H1 (cell line): ENCODE data around the gene WDR90. TPM values are rescaled to one million over a fixed set of nuclear protein-coding genes. Genes with fewer than 3 reads are reported as not detected.

Experiments used
- CTCF ChIA-PET: fragments of 300-600 bp; sonication (Branson Sonifier 250); formaldehyde crosslinking; loops from one replicate; lab custom pipeline; 2021; ENCODE audit not compliant: partially characterized antibody; lab: Charles Lee
- POLR2A ChIA-PET: fragments of 300-600 bp; sonication (Branson Sonifier 250); formaldehyde crosslinking; loops from one replicate; lab custom pipeline; 2021; ENCODE audit warnings: inconsistent platforms; ENCODE audit not compliant: partially characterized antibody; lab: Charles Lee
- DNase-seq, 2 experiments: peaks; one replicate each; pipeline versions ENCODE4 v3.0.0 to v3.0.0-alpha.2; 2010 to 2022; ENCODE audit warnings: low spot score in 2 of 2, low read depth in 1 of 2, mixed read lengths in 1 of 2
- FAIRE-seq: peaks from 2 replicates; lab custom pipeline; 2011; peaks lifted over from hg19 to GRCh38; lab: Jason Lieb, UNC
- H2AFZ ChIP-seq: 2 replicates; pipeline ENCODE4 v1.8.1; 2012; ENCODE audit warnings: low read length, inconsistent platforms
- H2AK5ac ChIP-seq: 2 replicates; pipeline ENCODE4 v1.6.1; 2013; ENCODE audit warnings: low read depth, low read length
- H2BK120ac ChIP-seq: replicated peaks from 2 replicates; pipeline ENCODE3; 2013; ENCODE audit warnings: low read depth, low read length, inconsistent platforms
- H2BK12ac ChIP-seq: 2 replicates; pipeline ENCODE4 v1.6.1; 2013; ENCODE audit warnings: low read depth, low read length
- H2BK15ac ChIP-seq: 2 replicates; pipeline ENCODE4 v1.6.1; 2013; ENCODE audit warnings: low read length
- H2BK20ac ChIP-seq: 2 replicates; pipeline ENCODE4 v1.6.1; 2013; ENCODE audit warnings: low read length
- H2BK5ac ChIP-seq: 2 replicates; pipeline ENCODE4 v1.6.1; 2013; ENCODE audit warnings: low read depth, low read length
- H3K14ac ChIP-seq: 2 replicates; pipeline ENCODE4 v1.6.1; 2013; ENCODE audit warnings: inconsistent platforms; ENCODE audit not compliant: insufficient read length
- H3K18ac ChIP-seq: 2 replicates; pipeline ENCODE4 v1.6.1; 2013; ENCODE audit warnings: low read length; ENCODE audit errors: extremely low read depth
- H3K23ac ChIP-seq: 2 replicates; pipeline ENCODE4 v1.6.1; 2013; ENCODE audit warnings: inconsistent platforms; ENCODE audit not compliant: insufficient read length
- H3K23me2 ChIP-seq: 2 replicates; pipeline ENCODE4 v1.6.1; 2013; ENCODE audit warnings: low read depth, low read length
- H3K27ac ChIP-seq: 2 replicates; pipeline ENCODE4 v1.6.1; 2011; ENCODE audit warnings: low read depth, low read length, inconsistent platforms
- H3K27me3 ChIP-seq, 4 experiments: replicated peaks in 1 of 4; 1 replicate in 1 of 4; 2 replicates in 3 of 4; pipeline versions ENCODE4 v1.6.1 to v1.8.1; 2011 to 2013; ENCODE audit warnings: low read length in 3 of 4, mild to moderate bottlenecking in 3 of 4, inconsistent platforms in 2 of 4, mixed read lengths in 2 of 4, moderate library complexity in 1 of 4; ENCODE audit not compliant: control insufficient read depth in 3 of 4, insufficient read depth in 3 of 4; ENCODE audit errors: extremely low read depth in 1 of 4
- H3K36me3 ChIP-seq, 4 experiments: 2 replicates each; pipeline versions ENCODE4 v1.6.1 to v1.8.1; 2011 to 2013; ENCODE audit warnings: mild to moderate bottlenecking in 4 of 4, low read length in 3 of 4, moderate library complexity in 2 of 4, control low read depth in 1 of 4, inconsistent platforms in 1 of 4; ENCODE audit not compliant: insufficient read depth in 4 of 4, control insufficient read depth in 2 of 4
- H3K4ac ChIP-seq: replicated peaks from 2 replicates; pipeline ENCODE3; 2013; ENCODE audit warnings: low read length, low read depth, mixed read lengths, inconsistent platforms; ENCODE audit not compliant: insufficient read length
- H3K4me1 ChIP-seq, 4 experiments: replicated peaks in 1 of 4; 1 replicate in 1 of 4; 2 replicates in 3 of 4; pipeline versions ENCODE4 v1.6.1 to v1.8.1; 2011 to 2013; ENCODE audit warnings: low read length in 3 of 4, inconsistent platforms in 2 of 4, mixed read lengths in 1 of 4; ENCODE audit not compliant: insufficient read depth in 4 of 4, control insufficient read depth in 3 of 4
- H3K4me2 ChIP-seq, 2 experiments: 2 replicates each; pipeline versions ENCODE4 v1.6.1 to v1.8.1; 2011 to 2013; ENCODE audit warnings: low read depth in 2 of 2, low read length in 2 of 2, control low read depth in 1 of 2, inconsistent platforms in 1 of 2, mild to moderate bottlenecking in 1 of 2; ENCODE audit not compliant: insufficient read depth in 1 of 2
- H3K4me3 ChIP-seq, 4 experiments: fragments of 200-600, 300-600 bp in 1 of 4; sonication (generic), shearing (Covaris generic), sonication (Bioruptor Twin) in 1 of 4; 2 replicates each; pipeline versions ENCODE4 v1.5.1 to v1.8.1; 2011 to 2016; ENCODE audit warnings: low read length in 4 of 4, low read depth in 3 of 4, control low read depth in 2 of 4, inconsistent platforms in 2 of 4, mild to moderate bottlenecking in 2 of 4, mixed read lengths in 1 of 4, moderate library complexity in 1 of 4; ENCODE audit not compliant: insufficient read depth in 2 of 4; ENCODE audit errors: extremely low read depth in 1 of 4
- H3K56ac ChIP-seq: replicated peaks from 2 replicates; pipeline ENCODE3; 2013; ENCODE audit warnings: low read depth, mild to moderate bottlenecking, mixed read lengths, low read length, inconsistent platforms; ENCODE audit not compliant: insufficient read length
- H3K79me1 ChIP-seq: 2 replicates; pipeline ENCODE4 v1.6.1; 2013; ENCODE audit warnings: low read depth, low read length, control low read depth
- H3K79me2 ChIP-seq, 2 experiments: 2 replicates each; pipeline versions ENCODE4 v1.6.1 to v1.8.1; 2012 to 2013; ENCODE audit warnings: low read length in 2 of 2, mild to moderate bottlenecking in 2 of 2, inconsistent platforms in 1 of 2; ENCODE audit not compliant: insufficient read depth in 2 of 2, control insufficient read depth in 1 of 2
- H3K9ac ChIP-seq, 4 experiments: replicated peaks in 1 of 4; 1 replicate in 1 of 4; 2 replicates in 3 of 4; pipeline versions ENCODE4 v1.6.1 to v1.8.1; 2011 to 2013; ENCODE audit warnings: low read depth in 3 of 4, low read length in 3 of 4, control low read depth in 2 of 4, mild to moderate bottlenecking in 2 of 4, moderate library complexity in 2 of 4, inconsistent platforms in 1 of 4; ENCODE audit errors: extremely low read depth in 1 of 4
- H3K9me3 ChIP-seq, 2 experiments: 2 replicates each; pipeline versions ENCODE4 v1.6.1 to v1.8.1; 2012 to 2013; ENCODE audit warnings: mild to moderate bottlenecking in 2 of 2, moderate library complexity in 2 of 2, control low read depth in 1 of 2, inconsistent platforms in 1 of 2, low read depth in 1 of 2, low read length in 1 of 2, mixed read lengths in 1 of 2; ENCODE audit not compliant: insufficient read depth in 2 of 2
- H4K20me1 ChIP-seq, 2 experiments: replicated peaks in 1 of 2; 2 replicates each; pipeline versions ENCODE3 to v1.8.1; 2011 to 2013; ENCODE audit warnings: inconsistent platforms in 2 of 2, low read length in 2 of 2, mild to moderate bottlenecking in 1 of 2; ENCODE audit not compliant: insufficient read depth in 2 of 2, control insufficient read depth in 1 of 2
- H4K5ac ChIP-seq: 2 replicates; pipeline ENCODE4 v1.6.1; 2013; ENCODE audit warnings: low read length, low read depth, mixed read lengths, inconsistent platforms; ENCODE audit not compliant: insufficient read length
- H4K8ac ChIP-seq: 2 replicates; pipeline ENCODE4 v1.8.0; 2013; ENCODE audit warnings: mild to moderate bottlenecking, moderate library complexity, low read length, inconsistent platforms; ENCODE audit not compliant: insufficient read depth; ENCODE audit errors: extremely low read depth
- H4K91ac ChIP-seq: replicated peaks from 2 replicates; pipeline ENCODE3; 2013; ENCODE audit warnings: low read length, mixed read lengths, inconsistent platforms; ENCODE audit not compliant: insufficient read length
- FOSL1 ChIP-seq: IDR thresholded peaks from 2 replicates; pipeline ENCODE4 v1.6.1; 2011; ENCODE audit warnings: mild to moderate bottlenecking, low read depth, low read length, moderate library complexity; ENCODE audit not compliant: insufficient read depth
- POLR2AphosphoS5 ChIP-seq: IDR thresholded peaks from 2 replicates; pipeline ENCODE4 v1.6.1; 2011; ENCODE audit warnings: low read depth, low read length
- RNF2 ChIP-seq: fragments of 200-900, 300-1000 bp; sonication (generic); IDR thresholded peaks from 2 replicates; pipeline ENCODE4 v1.7.1; 2016; ENCODE audit warnings: borderline replicate concordance, low read depth, mild to moderate bottlenecking, antibody characterized with exemption, low read length; ENCODE audit not compliant: poor library complexity, severe bottlenecking; ENCODE audit errors: missing control alignments
- SUZ12 ChIP-seq: fragments of 200-600 bp; sonication (generic); IDR thresholded peaks from 2 replicates; pipeline ENCODE4 v1.6.1; 2012; ENCODE audit warnings: mild to moderate bottlenecking, inconsistent platforms, low read length, moderate library complexity, mixed read lengths
- TBP ChIP-seq: IDR thresholded peaks from 2 replicates; pipeline ENCODE4 v1.6.1; 2011; ENCODE audit warnings: low read depth, low read length, improper control_type of control experiment
- WGBS, 2 experiments: shearing (Covaris generic) in 1 of 2; methylation state at CpG; one replicate each; pipeline versions ENCODE4 v1.1.6 to v1.1.7; 2013 to 2015; ENCODE audit warnings: low lambda C conversion rate in 2 of 2, mixed read lengths in 2 of 2, inconsistent platforms in 1 of 2, low coverage in 1 of 2, missing lambda C conversion rate in 1 of 2; ENCODE audit not compliant: insufficient replicate concordance in 2 of 2, insufficient coverage in 1 of 2, insufficient read length in 1 of 2; ENCODE audit errors: extremely low coverage in 1 of 2, missing lambda C conversion rate in 1 of 2; 5-methylcytosine and 5-hydroxymethylcytosine counted together
- polyA plus RNA-seq, 7 experiments: library from polyadenylated mRNA; depleted of rRNA in 3 of 7; stranded (reverse) in 5 of 7; unstranded in 2 of 7; fragments of >200 nt in 5 of 7; fragments of 200-250 nt in 2 of 7; gene quantifications; 1 replicate in 5 of 7; 2 replicates in 1 of 7; 4 replicates in 1 of 7; pipeline versions ENCODE4 v1.2.1 to v1.2.3, GENCODE V29; 2011 to 2013; ENCODE audit warnings: missing spikeins in 2 of 7, mixed read lengths in 2 of 7
- total RNA-seq: library from RNA; stranded (reverse); fragmentation: NEBNext Ultra II Directional; extraction: Animal tissue kit (Norgen Biotek cat#: 25700); gene quantifications from 2 replicates; pipeline ENCODE4 v1.2.1, GENCODE V29; 2021
- TF ChIP-seq, protein P1 (sequence below): IDR thresholded peaks from 2 replicates; pipeline ENCODE4 v1.6.1; 2012; ENCODE audit warnings: inconsistent platforms

Gene WDR90
- total and polyA plus RNA-seq, 2 of the 8 experiments (the other 6 are each of a cell fraction or from before 2014, with no cell fraction given): 24.0 to 47.2 TPM

DNA sequence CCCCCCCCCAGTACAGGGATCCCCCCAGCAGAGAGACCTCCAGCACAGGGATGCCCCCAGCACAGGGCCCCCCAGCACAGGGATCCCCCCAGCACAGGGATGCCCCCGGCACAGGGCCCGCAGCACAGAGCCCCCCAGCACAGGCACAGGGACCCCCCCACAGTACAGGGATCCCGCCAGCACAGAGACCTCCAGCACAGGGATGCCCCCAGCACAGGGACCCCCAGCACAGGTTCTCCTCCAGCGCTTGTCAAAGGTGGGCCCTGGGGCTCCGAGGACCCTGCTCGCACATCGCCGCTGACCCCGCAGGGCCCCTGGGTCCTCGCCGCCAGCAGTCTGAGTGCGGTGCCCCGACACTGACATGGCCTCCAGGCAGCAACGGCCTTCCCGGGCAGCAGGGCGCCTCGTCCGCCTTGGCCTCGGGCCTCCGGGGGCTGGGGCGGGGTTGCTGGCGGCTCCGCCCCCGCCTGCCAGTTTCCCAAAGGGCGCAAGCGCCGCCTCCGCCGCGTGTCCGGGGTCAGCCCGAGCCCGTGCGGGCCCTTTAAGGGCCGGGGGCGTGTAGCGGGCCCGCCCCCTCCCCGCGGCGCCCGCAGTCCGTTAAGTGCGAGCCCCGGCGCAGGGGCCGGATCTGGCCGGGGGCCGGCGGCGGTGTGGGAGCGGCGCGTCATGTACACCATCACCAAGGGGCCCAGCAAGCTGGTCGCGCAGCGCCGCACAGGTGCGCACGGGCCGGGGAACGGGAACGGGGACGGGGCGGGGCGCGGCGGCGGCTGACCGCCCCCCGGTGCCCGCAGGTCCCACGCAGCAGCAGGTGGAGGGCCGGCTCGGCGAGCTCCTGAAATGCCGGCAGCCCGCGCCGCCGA, 7.6 kb upstream of the WDR90 start, which contains the start of gene MCRIP2:
Gene MCRIP2 (plus strand): TSS at position 503 of the 863 bp plus-strand sequence. CDS start 164 bp downstream, at position 667.
- Histone ChIP-seq H2BK20ac (no peak within 1 kb of the TSS), H4K20me1 (peaks cover 0 to 3% of the 10 kb centered on the region in 2 experiments), H3K79me1 (no peaks in the 10 kb centered on the region; the same call in 1 of the 2 replicates), H3K23me2 (peaks cover 8% of the 10 kb centered on the region; the same call in 1 of the 2 replicates), H2BK5ac (peak within 1 kb of the TSS; percentile 81; the same call in 1 of the 2 replicates), H3K4me3 (peak within 1 kb of the TSS; percentile 51 to 88 (median 61)), H3K4ac (peak within 1 kb of the TSS; percentile 44), H3K14ac (no peak within 1 kb of the TSS), H3K9me3 (no peaks in the 10 kb centered on the region), H2AFZ (no peak within 1 kb of the TSS; the same call in 1 of the 2 replicates), H2BK15ac (no peak within 1 kb of the TSS), H2BK120ac (no peak within 1 kb of the TSS), H3K56ac (peak within 1 kb of the TSS; percentile 77), H3K4me2 (peak within 1 kb of the TSS; percentile 56 to 80), H3K79me2 (peaks cover 0 to 2% of the 10 kb centered on the region in 2 experiments; a peak in 1 of 4 replicates), H3K27me3 (peaks cover 0 to 5% (median 1%) of the 10 kb centered on the region in 4 experiments; a peak in 2 of 7 replicates), H3K9ac (peak within 1 kb of the TSS in 3 of 4 experiments; percentile 51 to 67 (median 55); a peak in 5 of 7 replicates), H3K18ac (peak within 1 kb of the TSS; percentile 71), H4K8ac (peak within 1 kb of the TSS; percentile 84; the same call in 1 of the 2 replicates), H3K4me1 (peaks cover 0 to 29% (median 22%) of the 10 kb centered on the region in 4 experiments; a peak in 6 of 7 replicates), H2BK12ac (no peak within 1 kb of the TSS), H2AK5ac (no peak within 1 kb of the TSS), H3K27ac (no peak within 1 kb of the TSS), H3K23ac (no peak within 1 kb of the TSS), H3K36me3 (no peaks in the 10 kb centered on the region), H4K5ac (peak within 1 kb of the TSS; percentile 5), H4K91ac (peak within 1 kb of the TSS; percentile 54)
- ChIA-PET CTCF (interaction anchor here (1.5 kb wide), 1 partner anchor 40 kb away, joined by 5 read pairs; no protein-coding TSS in a partner anchor), POLR2A (interaction anchor here (1.0 to 1.4 kb wide), 6 partner anchors 19 to 114 kb away, joined by 3 to 5 read pairs (median 4); partner anchors contain the start of genes CAPN15, JMJD8 and WDR24)
- DNase-seq (peak in 1 of 2 experiments; percentile 92), FAIRE-seq (no peak)
- 8% methylated on average over 32 of the region's 81 CpGs; no CpG with 5 or more reads in 1 of the 2 experiments for WGBS, 2 experiments
- TF ChIP-seq, protein P1, sequence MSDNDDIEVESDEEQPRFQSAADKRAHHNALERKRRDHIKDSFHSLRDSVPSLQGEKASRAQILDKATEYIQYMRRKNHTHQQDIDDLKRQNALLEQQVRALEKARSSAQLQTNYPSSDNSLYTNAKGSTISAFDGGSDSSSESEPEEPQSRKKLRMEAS: peak; percentile 70; the same call in 1 of the 2 replicates
- TF ChIP-seq TBP: no peak
- TF ChIP-seq SUZ12: no peak
- TF ChIP-seq RNF2: no peak
- TF ChIP-seq POLR2AphosphoS5: peak; percentile 37; the same call in 1 of the 2 replicates
- no peak for TF ChIP-seq FOSL1
